NCI-H1092 (cell line): ENCODE data around the gene PRSS3.
"Not testable (repeated sequence)": the region's sequence is repeated elsewhere in the genome, so short reads cannot be mapped to it uniquely, and the experiment has no call there.

Experiments
- DNase-seq: peaks from one replicate; lab custom pipeline; 2025; lab: John Stamatoyannopoulos, UW

PRSS3 gene

GRCh38 chr9:33818167-33818846 is 22.9 kb downstream of the PRSS3 start:
- DNase-seq = no peak

- DNase-seq = no peak
These were observed 23.6 kb downstream of the PRSS3 start for GRCh38 chr9:33818847-33819500.

GRCh38 chr9:33820231-33820745 is 24.9 kb downstream of the PRSS3 start:
- DNase-seq = no peak

- DNase-seq = no peak
These were observed 28.4 kb downstream of the PRSS3 start for GRCh38 chr9:33823801-33824200.

- not testable (repeated sequence) for DNase-seq
These were observed 31.9 kb downstream of the PRSS3 start for GRCh38 chr9:33827285-33827684.

GRCh38 chr9:33829641-33830230 is 34.4 kb downstream of the PRSS3 start:
- DNase-seq = not testable (repeated sequence)

GRCh38 chr9:33835625-33836260 is 40.4 kb downstream of the PRSS3 start:
- no peak for DNase-seq

GRCh38 chr9:33836261-33836660 is 40.9 kb downstream of the PRSS3 start:
- not testable (repeated sequence) for DNase-seq

- no peak for DNase-seq
These were observed 41.8 kb downstream of the PRSS3 start for GRCh38 chr9:33837138-33837537.

GRCh38 chr9:33840381-33840780 is 45.0 kb downstream of the PRSS3 start:
- DNase-seq = no peak

GRCh38 chr9:33843312-33843961 is 48.1 kb downstream of the PRSS3 start:
- no peak for DNase-seq

- DNase-seq = no peak
These were observed 50.9 kb downstream of the PRSS3 start for GRCh38 chr9:33846231-33846630.

GRCh38 chr9:33847894-33848205 is 52.5 kb downstream of the PRSS3 start:
- DNase-seq = not testable (repeated sequence)
